HG03521 (cell line): Measurements from ENCODE around the gene LCN1.
"Not testable (repeated sequence)": the region's sequence is repeated elsewhere in the genome, so short reads cannot be mapped to it uniquely, and the experiment has no call there.

Experiments used
- ATAC-seq: cut with Tn5 transposase; IDR thresholded peaks from one replicate; pipeline ENCODE4 v1.9.1; 2021; ENCODE audit warnings: mild to moderate bottlenecking, moderate library complexity; ENCODE audit not compliant: unreplicated experiment

Gene LCN1

DNA sequence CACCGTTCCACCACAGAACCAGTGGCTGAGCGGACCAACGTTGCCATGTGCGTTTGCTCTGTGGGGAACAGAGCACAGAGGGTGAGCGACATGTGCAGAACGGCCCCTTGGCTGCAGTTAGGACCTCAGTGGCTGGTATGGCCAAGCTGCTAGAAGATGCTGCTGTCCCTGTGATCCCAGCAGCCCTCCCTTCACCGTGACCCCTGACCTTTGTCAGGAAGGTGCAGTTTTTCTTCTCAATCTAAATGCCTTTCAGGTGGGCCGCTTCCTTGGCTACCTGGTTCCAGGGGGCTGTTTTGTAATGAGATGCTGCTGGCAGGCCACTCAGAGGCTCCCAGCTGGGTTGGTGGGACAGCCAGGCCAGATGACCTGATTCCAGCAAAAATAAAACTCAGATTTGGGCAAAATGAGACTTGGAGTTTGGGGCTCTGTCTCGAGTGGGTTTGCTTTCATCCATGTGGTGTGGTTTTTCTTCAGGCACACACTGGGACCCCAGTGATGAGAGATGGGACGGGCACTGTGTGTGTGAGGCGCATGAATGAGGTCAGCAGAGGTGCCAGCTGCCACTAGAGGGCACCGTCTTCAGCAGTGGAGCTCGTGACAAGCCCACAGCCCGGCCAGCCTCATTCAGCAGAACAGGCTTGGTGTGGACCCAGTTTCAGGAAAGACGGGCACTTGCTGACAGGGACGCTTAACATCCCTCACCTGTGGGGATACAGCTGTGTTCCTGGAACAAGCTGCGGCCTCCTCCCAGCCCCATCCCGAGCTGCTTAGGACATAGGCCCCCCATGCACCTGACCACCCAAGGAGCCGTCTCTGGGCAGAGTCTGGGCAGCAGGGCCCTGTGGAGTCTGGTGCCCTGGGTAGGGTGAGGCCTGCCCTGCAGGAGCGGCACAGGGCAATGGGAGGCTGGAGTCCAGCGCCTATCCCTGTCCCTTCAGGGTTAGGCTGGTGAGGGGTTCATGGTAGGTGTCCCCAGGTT, 16.7 kb upstream of the LCN1 start:
- ATAC-seq = no peak

DNA sequence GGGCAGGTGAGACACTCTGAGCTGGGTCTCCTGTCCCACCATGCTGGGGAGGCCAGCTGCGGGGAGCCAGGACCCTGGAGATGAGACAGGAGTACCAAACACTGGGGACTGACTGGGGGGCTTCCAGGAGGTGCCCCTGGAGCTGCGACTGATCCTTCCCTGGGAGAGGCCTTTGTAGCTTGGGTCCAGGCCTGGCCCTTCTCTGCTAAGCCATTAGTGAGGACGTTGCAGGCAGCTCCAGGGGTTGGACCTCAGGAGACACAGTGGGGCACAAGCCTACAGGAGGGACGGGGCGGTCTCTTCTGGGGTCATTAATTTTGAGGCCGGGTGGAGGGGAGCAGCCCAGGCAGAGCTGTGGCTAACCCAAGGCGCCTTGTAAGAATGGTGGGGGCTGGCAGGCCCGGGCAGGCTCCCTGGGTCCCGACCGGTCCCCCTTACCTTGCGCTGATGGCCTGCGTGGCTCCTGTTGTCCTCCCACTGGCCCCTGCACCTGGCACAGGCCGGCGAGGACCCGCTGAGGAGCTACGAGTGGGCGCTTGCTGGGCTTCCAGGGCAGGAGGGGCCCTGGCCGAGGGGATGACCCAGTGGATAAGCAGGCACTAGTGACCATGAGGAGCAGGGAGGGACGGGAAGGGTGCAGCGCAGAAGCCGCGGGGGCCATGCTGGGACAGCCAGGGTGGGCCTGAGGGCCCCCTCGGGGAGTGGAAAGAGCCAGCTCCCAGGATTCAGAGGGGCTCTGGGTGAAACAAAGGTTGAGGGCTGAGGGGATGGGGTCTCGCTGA, 15.6 kb upstream of the LCN1 start:
- ATAC-seq = no peak

DNA sequence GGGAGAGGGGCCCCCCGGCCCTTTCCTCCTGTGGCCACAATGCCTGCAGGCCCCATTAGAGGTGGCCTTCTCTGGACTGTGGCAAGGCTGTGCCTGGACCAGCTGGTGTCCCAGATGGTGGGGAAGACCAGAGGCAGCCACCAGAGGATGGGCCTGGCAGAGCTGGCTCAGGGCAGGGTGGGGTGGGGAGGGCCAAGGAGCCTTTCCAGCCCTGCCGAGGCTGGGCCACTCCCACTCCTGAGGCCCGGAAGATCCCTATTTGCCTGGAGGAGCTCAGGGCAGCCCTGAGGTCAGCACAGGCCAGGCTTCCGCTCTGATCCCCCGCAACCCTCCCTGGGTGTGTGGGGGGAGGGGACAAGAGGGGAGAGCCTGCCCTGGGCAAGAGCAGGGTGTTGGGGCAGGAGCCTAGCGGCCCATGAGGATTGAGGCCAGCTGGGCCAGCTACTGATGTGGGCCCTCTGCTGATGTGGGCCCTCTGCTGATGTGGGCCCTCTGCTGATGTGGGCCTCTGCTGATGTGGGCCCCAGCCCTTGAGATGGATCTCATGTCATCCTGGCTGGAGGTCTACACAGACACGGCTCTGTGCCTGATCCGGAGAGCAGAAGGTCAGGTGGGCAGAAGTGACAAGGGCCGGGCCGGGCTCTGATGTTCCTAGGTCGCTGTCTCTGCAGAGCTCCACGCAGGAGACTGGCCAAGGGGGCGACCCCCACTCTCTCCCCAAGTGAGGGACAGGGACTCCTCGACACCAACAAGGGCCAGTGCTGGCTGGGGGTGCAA, 14.7 kb upstream of the LCN1 start:
- ATAC-seq = no peak

DNA sequence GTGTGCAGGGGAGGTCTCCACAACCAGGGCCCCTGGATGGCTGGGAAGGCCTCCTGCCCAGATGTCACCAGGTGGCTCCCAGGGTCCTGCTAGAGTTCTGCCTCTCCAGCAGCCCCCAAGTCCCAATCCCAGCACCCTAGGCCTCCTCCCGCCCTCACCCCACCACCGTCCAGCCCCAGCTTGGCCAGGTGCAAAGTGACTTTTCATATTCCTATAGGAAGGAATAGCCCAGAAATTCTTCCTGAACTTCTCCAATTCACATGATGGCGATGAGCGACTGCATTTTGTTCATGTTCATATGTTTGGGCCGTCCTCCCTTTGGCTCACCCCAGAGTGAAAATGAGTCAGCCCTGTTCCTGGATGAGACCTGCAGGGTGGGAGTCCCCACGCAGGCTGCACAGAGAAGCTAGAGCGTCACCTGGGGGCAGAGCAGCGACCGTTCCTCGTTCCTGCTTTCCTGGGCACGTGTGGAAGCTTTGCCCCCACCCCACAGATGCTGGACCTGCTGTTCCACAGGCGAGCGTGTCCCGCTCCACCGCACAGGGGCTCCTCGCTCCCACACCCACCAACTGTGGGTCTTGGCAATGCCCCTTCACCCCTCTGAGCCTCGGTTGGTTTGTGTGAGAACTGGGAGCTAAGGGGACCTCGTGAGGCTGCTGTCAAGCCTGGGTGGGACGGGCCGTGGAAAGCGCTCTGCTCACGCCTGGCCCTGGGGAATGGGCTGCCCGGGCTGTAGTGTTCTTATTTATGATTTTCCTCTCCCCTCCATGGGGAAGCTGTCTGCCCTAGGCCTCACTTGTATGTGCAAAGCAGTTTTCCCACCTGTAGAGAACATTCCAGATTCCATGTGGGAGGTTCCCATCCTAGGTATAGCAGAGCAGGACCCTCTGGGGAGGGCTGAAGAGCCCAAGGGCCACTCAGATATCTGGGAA, 13.9 kb upstream of the LCN1 start:
- ATAC-seq = no peak

DNA sequence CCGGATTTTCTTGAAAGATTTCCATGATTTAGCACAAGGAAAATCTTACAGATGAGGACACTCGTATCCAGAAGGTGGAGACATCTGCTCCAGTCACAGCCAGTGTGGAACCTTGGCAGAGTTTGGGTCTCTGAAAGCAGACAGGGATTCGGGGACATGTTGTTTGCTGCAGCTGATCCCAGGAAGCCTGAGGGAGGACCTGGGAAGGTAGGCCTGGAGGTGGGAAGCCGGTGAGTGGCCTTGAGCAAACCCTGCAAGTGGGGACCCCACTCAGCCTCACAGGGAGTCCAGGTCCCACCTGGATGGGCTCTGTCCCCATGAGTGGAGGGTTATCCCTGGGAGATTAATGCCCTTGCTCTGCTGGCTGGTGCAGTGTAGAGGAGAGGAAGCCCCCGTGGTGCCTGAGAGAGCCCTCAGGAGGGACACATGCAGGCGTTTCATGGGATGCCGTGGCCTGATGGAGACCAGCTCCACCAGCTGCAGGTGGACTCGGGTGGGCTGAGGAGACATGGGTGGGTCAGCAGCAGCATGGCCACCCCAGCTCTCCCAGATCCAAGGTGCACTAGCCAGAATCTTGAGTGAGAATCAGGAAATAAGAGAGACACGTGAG, 12.9 kb upstream of the LCN1 start:
- no peak for ATAC-seq

DNA sequence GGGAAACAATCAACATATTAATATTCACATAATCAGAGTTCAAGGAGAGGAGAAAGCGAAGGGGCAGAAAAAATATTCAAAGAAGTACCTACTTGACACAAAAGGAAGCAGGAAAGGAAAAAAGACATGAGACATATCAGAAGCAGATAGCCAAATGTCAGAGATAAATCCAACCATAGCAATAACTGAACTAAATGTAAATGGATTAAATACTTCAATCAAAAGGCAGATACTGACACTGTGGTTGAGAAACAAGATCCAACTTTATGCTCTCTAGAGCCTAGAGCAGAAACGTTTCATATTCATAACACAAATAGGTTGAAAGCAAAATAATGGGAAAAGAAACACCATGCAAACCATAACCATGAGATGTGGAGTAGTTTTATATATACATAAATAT, 11.8 kb upstream of the LCN1 start:
- no peak for ATAC-seq

DNA sequence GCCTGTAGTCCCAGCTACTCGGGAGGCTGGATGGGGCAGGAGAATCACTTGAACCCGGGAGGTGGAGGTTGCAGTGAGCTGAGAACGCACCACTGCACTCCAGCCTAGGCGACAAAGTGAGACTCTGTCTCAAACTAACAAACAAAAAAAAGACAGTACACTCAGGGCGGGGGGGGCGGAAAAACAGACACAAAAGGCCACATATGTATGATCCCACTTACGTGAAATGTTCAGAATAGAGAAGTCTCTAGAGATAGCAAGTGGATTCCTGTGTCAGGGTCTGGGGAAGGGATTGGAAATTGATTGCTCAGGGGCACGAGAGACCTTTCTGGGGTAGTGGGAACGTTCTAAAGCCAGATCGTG, 9.0 kb upstream of the LCN1 start:
- ATAC-seq = no peak

DNA sequence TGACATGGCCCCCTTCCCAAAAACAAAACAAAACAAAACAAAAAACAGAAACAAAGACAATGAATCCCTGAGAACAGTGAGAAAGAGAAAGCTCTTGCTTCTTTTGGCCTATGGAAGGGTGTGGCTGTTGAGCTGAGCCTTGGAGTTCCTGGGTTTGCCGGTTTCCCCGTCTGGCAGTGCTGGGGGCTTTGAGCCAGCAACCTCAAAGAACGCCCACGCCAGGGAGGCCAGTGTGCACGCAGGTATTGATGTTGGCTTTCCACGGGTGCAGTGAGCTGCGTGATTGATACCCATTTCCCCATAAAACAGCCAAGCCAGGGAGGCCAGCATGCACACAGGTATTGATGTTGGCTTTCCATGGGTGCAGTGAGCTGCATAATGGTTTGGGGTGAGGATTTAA, 8.3 kb upstream of the LCN1 start:
- no peak for ATAC-seq

DNA sequence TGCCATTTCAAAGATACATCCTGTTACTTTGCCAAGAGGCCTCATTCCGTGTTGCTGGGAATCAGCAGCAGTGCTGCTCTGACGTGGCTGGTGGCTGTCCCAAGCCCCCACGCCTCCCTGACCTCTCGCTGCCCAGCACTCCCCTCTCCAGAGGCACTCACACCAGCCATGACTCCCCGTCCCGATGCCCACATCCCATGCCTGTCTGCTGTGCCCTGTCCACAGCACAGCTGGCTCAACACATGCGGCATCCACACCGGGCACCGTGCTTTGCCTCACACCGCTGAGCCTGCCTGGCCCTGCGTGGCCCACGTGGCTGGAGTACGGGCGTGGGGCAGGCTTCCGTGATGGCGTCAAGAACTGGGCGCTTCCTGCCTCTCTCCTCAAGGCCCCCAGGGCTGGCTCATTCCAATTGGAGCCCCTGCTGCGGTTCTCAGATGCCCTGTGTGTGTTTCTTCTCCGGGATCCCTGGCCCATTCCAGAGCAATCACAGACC, 7.8 kb upstream of the LCN1 start:
- ATAC-seq = no peak

DNA sequence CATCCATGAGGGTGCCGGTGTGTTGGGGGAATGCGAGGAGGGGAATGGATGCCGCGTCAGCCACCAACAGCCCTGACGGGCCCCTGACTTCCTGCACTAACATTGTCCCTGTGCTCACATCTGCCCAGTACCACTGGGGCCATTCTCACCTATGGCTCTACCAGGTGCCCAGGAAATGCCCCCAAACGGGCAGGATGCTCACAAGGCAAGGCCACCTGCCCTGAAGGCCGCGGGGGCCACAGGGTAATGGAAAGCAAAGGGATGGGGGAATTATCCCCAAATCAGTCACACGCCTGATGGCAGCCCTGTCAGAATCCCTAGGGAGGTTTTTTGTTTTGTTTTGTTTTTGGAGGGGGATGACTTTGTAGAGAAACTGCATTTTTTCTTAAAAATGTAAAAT, 7.3 kb upstream of the LCN1 start:
- not testable (repeated sequence) for ATAC-seq

DNA sequence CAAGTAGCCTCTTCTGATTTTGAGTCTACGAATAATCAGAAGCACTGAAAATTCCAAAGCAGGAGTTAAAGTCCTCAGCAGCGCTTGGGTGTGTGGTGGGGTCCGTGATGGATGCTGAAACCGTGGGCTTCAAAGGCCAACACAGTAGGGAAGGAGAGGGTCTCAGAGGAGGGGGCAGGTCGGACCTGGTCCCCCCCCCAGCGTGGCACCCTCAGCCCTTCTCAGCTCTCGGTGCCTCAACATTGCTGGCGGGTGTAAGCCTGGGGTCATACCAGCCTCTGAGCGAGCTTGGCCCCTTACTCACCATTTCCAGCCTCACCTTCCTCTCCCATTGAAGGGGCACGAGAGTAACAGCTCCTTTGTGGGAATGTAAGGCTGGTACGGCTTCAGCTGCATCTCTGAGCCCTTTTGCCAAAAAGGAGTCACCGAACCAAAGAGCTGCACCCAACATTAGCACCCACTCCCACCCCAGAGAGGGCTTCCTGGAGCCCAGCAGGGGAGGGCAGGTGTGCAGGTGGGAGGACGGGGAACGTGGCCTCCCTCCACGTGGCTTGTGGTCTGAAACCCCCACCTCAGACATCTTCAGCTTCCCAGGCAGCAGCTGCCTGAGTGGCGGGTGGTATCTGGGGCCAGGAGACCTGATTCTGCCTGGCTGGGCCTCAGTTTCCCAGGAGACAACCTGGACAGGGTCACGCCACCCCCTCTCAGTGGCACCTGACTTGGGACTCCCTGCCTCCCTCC, 6.7 kb upstream of the LCN1 start:
- no peak for ATAC-seq

DNA sequence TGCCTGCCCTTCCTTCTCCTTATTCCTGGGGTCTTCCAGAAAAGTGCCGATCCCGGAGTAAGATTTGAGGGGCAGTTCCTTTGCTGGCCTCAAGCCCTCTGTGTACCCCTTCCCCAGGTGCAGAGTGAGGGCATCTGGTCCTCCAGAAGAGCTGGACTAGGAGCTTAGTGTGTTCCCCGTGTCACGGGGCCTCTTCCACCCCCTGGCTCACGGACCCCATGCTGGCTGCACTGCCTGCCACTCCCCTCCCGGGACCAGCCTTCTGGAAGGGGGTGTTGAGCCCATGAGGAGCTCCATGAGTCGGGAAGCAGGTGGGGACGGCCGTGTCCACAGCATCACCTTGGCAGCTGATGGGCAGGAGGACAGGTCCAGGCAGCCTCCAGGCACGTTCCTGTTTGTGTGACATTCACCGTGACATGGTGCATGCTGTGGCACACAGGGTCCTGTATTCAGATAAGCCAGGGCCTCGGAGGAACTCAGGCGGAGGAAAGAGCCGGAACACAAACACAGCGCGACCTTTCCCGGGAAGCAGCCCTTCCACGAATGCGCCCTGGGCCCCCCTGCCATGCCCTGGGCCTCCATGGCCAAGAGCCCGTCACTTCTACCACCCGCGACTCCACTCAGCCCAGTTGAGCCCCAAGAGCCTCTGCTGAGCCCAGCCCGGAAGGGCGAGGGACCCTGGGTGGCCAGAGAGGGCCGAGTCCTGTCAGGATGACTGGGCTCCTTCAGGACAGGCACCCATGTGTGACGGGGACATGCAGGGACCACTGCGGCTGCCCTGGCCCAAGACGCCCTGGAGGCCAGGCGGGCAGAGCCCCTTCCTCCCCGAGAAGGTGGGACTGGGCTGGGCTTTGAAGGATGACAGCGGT, 5.9 kb upstream of the LCN1 start:
- ATAC-seq = no peak

DNA sequence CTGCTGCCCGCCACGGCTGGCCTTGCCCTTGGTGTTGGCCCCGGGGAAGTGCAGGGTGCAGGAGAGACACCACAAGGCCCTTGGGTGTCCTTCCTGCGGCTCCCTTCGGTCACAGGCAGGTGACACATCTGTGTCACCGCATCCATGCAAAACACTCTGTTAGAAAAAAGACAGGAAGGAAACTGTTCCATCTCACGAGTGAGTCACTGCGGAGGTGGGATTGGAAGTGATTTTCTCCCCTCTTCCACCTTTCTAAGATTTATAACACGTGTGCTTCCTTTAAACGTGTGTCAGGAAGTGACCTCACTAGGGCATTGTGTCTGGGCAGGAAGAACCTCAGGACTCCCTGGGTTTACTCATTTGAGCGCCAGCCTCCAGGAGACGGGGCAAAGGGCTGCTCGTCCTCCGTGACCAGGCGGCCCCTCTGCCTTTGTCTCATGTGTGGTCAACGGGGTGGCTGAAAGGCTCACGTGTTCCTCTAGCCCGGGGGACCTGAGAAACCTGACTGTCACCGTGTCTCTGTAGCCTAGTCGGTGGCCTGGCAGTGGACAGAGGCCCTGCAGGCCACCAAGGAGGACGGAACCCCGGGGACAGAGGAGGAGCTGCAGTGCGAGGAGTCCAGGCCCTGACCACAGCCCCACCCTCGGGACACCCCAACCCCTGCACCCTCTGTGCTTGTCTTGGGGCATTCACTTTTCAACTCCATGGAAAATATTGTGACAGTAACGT, 4.9 kb upstream of the LCN1 start:
- ATAC-seq = no peak

DNA sequence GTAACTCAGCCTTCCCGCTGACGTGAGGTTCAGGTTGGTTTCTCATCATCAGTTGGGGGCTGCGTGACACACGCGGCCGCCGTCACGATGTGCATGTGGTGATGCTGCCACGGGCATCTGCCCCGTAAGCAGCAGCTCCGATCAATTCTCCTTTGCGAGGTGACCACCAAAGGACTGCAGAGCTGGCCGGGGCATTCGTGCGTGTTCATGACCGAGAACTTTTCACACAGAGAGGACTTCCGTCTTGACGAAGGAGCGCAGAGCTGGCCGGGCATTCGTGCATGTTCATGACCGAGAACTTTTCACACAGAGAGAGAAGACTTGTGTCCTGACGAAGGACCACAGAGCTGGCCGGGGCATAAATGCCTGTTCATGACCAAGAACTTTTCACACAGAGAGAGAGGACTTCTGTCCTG, 3.8 kb upstream of the LCN1 start:
- no peak for ATAC-seq

DNA sequence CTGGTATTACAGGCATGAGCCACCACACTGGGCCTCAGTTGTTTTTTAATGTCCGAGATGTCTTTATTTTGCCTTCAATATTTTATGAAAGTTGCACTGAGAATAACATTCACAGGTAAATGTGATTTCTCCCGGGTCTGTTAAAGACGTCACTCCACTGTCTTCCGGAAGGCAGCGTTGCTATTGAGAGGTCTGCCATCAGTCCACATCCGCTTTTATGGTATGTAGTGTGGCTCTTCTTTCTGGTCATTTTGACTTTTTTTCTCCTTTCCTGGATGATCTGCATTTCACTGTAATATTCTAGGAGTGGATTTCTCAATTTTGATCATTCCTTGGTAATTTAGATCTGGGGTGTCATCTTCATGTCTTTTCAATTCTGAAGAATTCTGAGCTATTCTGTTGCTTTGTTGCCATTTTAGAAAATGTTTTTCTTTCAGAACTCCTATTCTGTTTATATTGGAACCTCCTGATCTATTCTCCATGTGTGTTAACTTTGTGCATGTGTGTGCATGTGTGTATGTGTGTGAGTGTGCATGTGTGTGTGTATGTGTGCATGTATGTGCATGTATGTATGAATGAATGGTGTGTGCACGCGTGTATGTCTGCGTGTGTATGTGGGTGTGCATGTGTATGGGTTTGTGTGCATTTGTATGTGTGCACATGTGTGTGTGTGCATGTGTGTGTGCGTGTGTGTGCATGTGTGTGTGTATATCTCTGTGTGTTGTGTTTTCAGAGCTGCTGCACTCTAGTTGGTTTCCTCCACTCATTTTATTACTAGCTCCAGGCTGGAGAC, 1.9 kb upstream of the LCN1 start:
- no peak for ATAC-seq

DNA sequence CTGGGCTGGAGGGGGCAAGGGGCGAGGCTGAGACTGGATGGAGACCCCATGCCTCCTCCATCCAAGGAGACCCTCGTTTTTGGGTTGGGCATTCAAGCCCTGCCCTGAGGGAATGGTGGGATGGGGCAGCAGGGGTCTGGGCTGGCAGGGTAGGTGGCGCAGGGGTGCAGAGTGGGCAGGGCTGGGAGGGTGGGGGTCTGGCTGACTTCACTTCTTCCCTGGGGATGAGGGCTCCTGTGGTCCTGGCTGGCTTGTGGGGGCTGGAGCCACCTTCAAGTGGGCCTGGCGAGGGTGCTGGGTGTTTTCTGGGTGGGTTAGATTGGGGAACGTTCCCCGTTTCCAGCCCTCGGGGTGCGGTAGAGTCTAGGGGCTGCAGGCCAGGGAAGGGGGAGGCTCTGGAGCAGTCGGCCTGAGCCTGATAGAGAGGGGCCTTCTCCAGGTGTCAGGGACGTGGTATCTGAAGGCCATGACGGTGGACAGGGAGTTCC, 412 bp downstream of the LCN1 start:
- ATAC-seq = no peak
